ENCODE measurements around the gene SEC14L5.

Gene SEC14L5

GRCh38 chr16:4957720-4958509 is at the start of gene SEC14L5:
SEC14L5 (plus strand) TSS chr16:4958330; CDS start chr16:4959324, 994 bp downstream.
- in situ Hi-C loops (cut with HindIII; ENCODE audit: low sequenced_read_pairs) = no loop called here

- in situ Hi-C loops (cut with HindIII; ENCODE audit: low sequenced_read_pairs) = no loop called here
Measured at GRCh38 chr16:4908854-4909401, 49.2 kb upstream of the SEC14L5 start.

- in situ Hi-C loops (cut with HindIII; ENCODE audit: low sequenced_read_pairs) = no loop called here
Measured at GRCh38 chr16:4909825-4910224, 48.3 kb upstream of the SEC14L5 start.

- in situ Hi-C loops (cut with HindIII; ENCODE audit: low sequenced_read_pairs) = no loop called here
Measured at GRCh38 chr16:4910828-4911227, 47.3 kb upstream of the SEC14L5 start.

- in situ Hi-C loops (cut with HindIII; ENCODE audit: low sequenced_read_pairs) = no loop called here
Measured at GRCh38 chr16:4911970-4912386, 46.2 kb upstream of the SEC14L5 start.

GRCh38 chr16:4913130-4913773 is 44.9 kb upstream of the SEC14L5 start:
- in situ Hi-C loops (cut with HindIII; ENCODE audit: low sequenced_read_pairs) = no loop called here

GRCh38 chr16:4913774-4914525 is 44.2 kb upstream of the SEC14L5 start:
- in situ Hi-C loops (cut with HindIII; ENCODE audit: low sequenced_read_pairs) = no loop called here

GRCh38 chr16:4914528-4915225 is 43.5 kb upstream of the SEC14L5 start:
- in situ Hi-C loops (cut with HindIII; ENCODE audit: low sequenced_read_pairs) = no loop called here

- in situ Hi-C loops (cut with HindIII; ENCODE audit: low sequenced_read_pairs) = no loop called here
Measured at GRCh38 chr16:4915226-4915761, 42.8 kb upstream of the SEC14L5 start.

- in situ Hi-C loops (cut with HindIII; ENCODE audit: low sequenced_read_pairs) = no loop called here
Measured at GRCh38 chr16:4917117-4917516, 41.0 kb upstream of the SEC14L5 start.

- in situ Hi-C loops (cut with HindIII; ENCODE audit: low sequenced_read_pairs) = no loop called here
Measured at GRCh38 chr16:4918781-4919251, 39.3 kb upstream of the SEC14L5 start.

GRCh38 chr16:4920826-4921225 is 37.3 kb upstream of the SEC14L5 start:
- in situ Hi-C loops (cut with HindIII; ENCODE audit: low sequenced_read_pairs) = no loop called here

GRCh38 chr16:4922721-4923342 is 35.3 kb upstream of the SEC14L5 start:
- in situ Hi-C loops (cut with HindIII; ENCODE audit: low sequenced_read_pairs) = no loop called here

GRCh38 chr16:4923853-4924252 is 34.3 kb upstream of the SEC14L5 start:
- in situ Hi-C loops (cut with HindIII; ENCODE audit: low sequenced_read_pairs) = no loop called here

- in situ Hi-C loops (cut with HindIII; ENCODE audit: low sequenced_read_pairs) = no loop called here
Measured at GRCh38 chr16:4924593-4925292, 33.4 kb upstream of the SEC14L5 start.

- in situ Hi-C loops (cut with HindIII; ENCODE audit: low sequenced_read_pairs) = no loop called here
Measured at GRCh38 chr16:4925293-4925607, 32.9 kb upstream of the SEC14L5 start.

- in situ Hi-C loops (cut with HindIII; ENCODE audit: low sequenced_read_pairs) = no loop called here
Measured at GRCh38 chr16:4925791-4926190, 32.3 kb upstream of the SEC14L5 start.

GRCh38 chr16:4926928-4927327 is 31.2 kb upstream of the SEC14L5 start:
- in situ Hi-C loops (cut with HindIII; ENCODE audit: low sequenced_read_pairs) = no loop called here

- in situ Hi-C loops (cut with HindIII; ENCODE audit: low sequenced_read_pairs) = no loop called here
Measured at GRCh38 chr16:4927661-4928060, 30.5 kb upstream of the SEC14L5 start.

Data from DLD1 (cell line).